HepG2 (cell line): ENCODE results near the gene FUCA2. TPM values are rescaled to one million over a fixed set of nuclear protein-coding genes. Genes with fewer than 3 reads are reported as not detected.

Source experiments
- AKAP8 ChIP-seq: sonication (generic); formaldehyde crosslinking; IDR thresholded peaks from 2 replicates; pipeline ENCODE4 v1.5.1; 2020; ENCODE audit warnings: mild to moderate bottlenecking, missing genetic modification reagents
- ATAD3A ChIP-seq: sonication (generic); formaldehyde crosslinking; IDR thresholded peaks from 2 replicates; pipeline ENCODE4 v1.4.0; 2020; ENCODE audit warnings: missing genetic modification reagents
- CCAR2 ChIP-seq: fragments of 200-400 bp; formaldehyde crosslinking; optimal IDR thresholded peaks from 2 replicates; pipeline ENCODE3; 2018; ENCODE audit warnings: low read depth, mild to moderate bottlenecking, low read length, moderate library complexity
- CSRNP1 ChIP-seq: sonication (generic); formaldehyde crosslinking; IDR thresholded peaks from 2 replicates; pipeline ENCODE4 v1.8.1; 2023; ENCODE audit warnings: mild to moderate bottlenecking, missing genetic modification reagents
- DZIP1 ChIP-seq: sonication (generic); formaldehyde crosslinking; IDR thresholded peaks from 2 replicates; pipeline ENCODE4 v1.5.0; 2020; ENCODE audit warnings: mild to moderate bottlenecking, missing genetic modification reagents
- ELF3 ChIP-seq: IDR thresholded peaks from 2 replicates; pipeline ENCODE4 v1.6.1; 2016; ENCODE audit warnings: missing genetic modification reagents, missing compliant biosample characterization
- FOXA3 ChIP-seq: IDR thresholded peaks from 2 replicates; pipeline ENCODE4 v1.6.1; 2016; ENCODE audit warnings: missing genetic modification reagents, missing compliant biosample characterization
- HNRNPK ChIP-seq: fragments of 200-400 bp; formaldehyde crosslinking; IDR thresholded peaks from 2 replicates; pipeline ENCODE4 v1.6.1; 2018; ENCODE audit warnings: low read length, low read depth, moderate library complexity, mild to moderate bottlenecking; ENCODE audit not compliant: poor library complexity, severe bottlenecking
- MZF1 ChIP-seq: sonication (generic); formaldehyde crosslinking; IDR thresholded peaks from 2 replicates; pipeline ENCODE4 v1.8.1; 2023; ENCODE audit warnings: mild to moderate bottlenecking, missing genetic modification reagents, borderline replicate concordance
- NFE2 ChIP-seq: sonication (generic); formaldehyde crosslinking; IDR thresholded peaks from 2 replicates; pipeline ENCODE4 v1.4.0; 2020; ENCODE audit warnings: missing genetic modification reagents
- RBFOX2 ChIP-seq: fragments of 200-400 bp; formaldehyde crosslinking; IDR thresholded peaks from 2 replicates; pipeline ENCODE4 v1.6.1; 2017; ENCODE audit warnings: low read depth, mild to moderate bottlenecking, low read length
- SATB2 ChIP-seq: sonication (generic); formaldehyde crosslinking; IDR thresholded peaks from 2 replicates; pipeline ENCODE4 v1.5.0; 2020; ENCODE audit warnings: missing genetic modification reagents
- SIX1 ChIP-seq: sonication (generic); formaldehyde crosslinking; IDR thresholded peaks from 2 replicates; pipeline ENCODE4 v1.4.0; 2020; ENCODE audit warnings: missing genetic modification reagents, borderline replicate concordance
- SOX13 ChIP-seq, 3 experiments: fragments of 450-650 bp in 1 of 3; sonication (generic) in 1 of 3; formaldehyde crosslinking in 1 of 3; IDR thresholded peaks in 2 of 3; conservative IDR thresholded peaks in 1 of 3; 2 replicates each; pipeline versions ENCODE4 v1.5.0 to v1.6.1; 2016 to 2020; ENCODE audit warnings: antibody characterized with exemption in 1 of 3, mild to moderate bottlenecking in 1 of 3, missing compliant biosample characterization in 1 of 3, missing genetic modification reagents in 1 of 3, moderate library complexity in 1 of 3
- SP140L ChIP-seq: sonication (generic); formaldehyde crosslinking; IDR thresholded peaks from 2 replicates; pipeline ENCODE4 v1.4.0; 2020; ENCODE audit warnings: missing genetic modification reagents, borderline replicate concordance
- ZFP82 ChIP-seq: sonication (generic); formaldehyde crosslinking; IDR thresholded peaks from 2 replicates; pipeline ENCODE4 v1.5.1; 2020; ENCODE audit warnings: mild to moderate bottlenecking, missing genetic modification reagents, borderline replicate concordance
- ZMYM3 ChIP-seq: sonication (generic); formaldehyde crosslinking; IDR thresholded peaks from 2 replicates; pipeline ENCODE4 v1.5.1; 2020; ENCODE audit warnings: mild to moderate bottlenecking, missing genetic modification reagents
- ZNF230 ChIP-seq: sonication (generic); formaldehyde crosslinking; IDR thresholded peaks from 2 replicates; pipeline ENCODE4 v1.4.0; 2020; ENCODE audit warnings: mild to moderate bottlenecking, missing genetic modification reagents
- ZNF33A ChIP-seq: sonication (generic); formaldehyde crosslinking; IDR thresholded peaks from 2 replicates; pipeline ENCODE4 v1.5.1; 2020; ENCODE audit warnings: missing genetic modification reagents, mild to moderate bottlenecking, moderate library complexity, borderline replicate concordance
- ZNF496 ChIP-seq: sonication (generic); formaldehyde crosslinking; IDR thresholded peaks from 2 replicates; pipeline ENCODE4 v1.8.1; 2023; ENCODE audit warnings: mild to moderate bottlenecking, moderate library complexity, missing genetic modification reagents; ENCODE audit not compliant: insufficient replicate concordance
- ZNF75D ChIP-seq: sonication (generic); formaldehyde crosslinking; IDR thresholded peaks from 2 replicates; pipeline ENCODE4 v1.8.1; 2023; ENCODE audit warnings: missing genetic modification reagents, mild to moderate bottlenecking, borderline replicate concordance
- ZSCAN12 ChIP-seq: sonication (generic); formaldehyde crosslinking; IDR thresholded peaks from 2 replicates; pipeline ENCODE4 v1.9.0; 2021; ENCODE audit warnings: mild to moderate bottlenecking, missing genetic modification reagents
- polyA plus RNA-seq, 8 experiments: library from polyadenylated mRNA; depleted of rRNA in 3 of 8; stranded (reverse) in 7 of 8; unstranded in 1 of 8; fragments of >200 nt; fragmentation: Illumina TruSeq in 4 of 8; extraction: Trizol in 4 of 8; gene quantifications; 2 replicates each; pipeline versions ENCODE4 v1.2.1 to v1.2.3, GENCODE V29; 2011 to 2016; ENCODE audit warnings: low read depth in 4 of 8, missing spikeins in 1 of 8, mixed read lengths in 1 of 8; ENCODE audit not compliant: insufficient read depth in 1 of 8
- total RNA-seq, 5 experiments: library from RNA; depleted of rRNA; stranded (reverse); fragments of >200 nt; fragmentation: Illumina TruSeq; extraction: Trizol; gene quantifications; 2 replicates each; pipeline ENCODE4 v1.2.3, GENCODE V29; 2016; ENCODE audit warnings: low read depth in 1 of 5
- TF ChIP-seq, protein P1 (sequence below): sonication (generic); formaldehyde crosslinking; IDR thresholded peaks from 2 replicates; pipeline ENCODE4 v1.8.1; 2023; ENCODE audit warnings: mild to moderate bottlenecking, inconsistent platforms, moderate library complexity, missing genetic modification reagents, borderline replicate concordance
- TF ChIP-seq, protein P2 (sequence below): sonication (generic); formaldehyde crosslinking; IDR thresholded peaks from 2 replicates; pipeline ENCODE4 v1.8.0; 2022; ENCODE audit warnings: mild to moderate bottlenecking, missing genetic modification reagents, moderate library complexity

FUCA2 gene
- total and polyA plus RNA-seq, 2 of the 13 experiments (the other 11 are each of a cell fraction or from before 2014, with no cell fraction given) = 87.4 to 144 TPM

DNA sequence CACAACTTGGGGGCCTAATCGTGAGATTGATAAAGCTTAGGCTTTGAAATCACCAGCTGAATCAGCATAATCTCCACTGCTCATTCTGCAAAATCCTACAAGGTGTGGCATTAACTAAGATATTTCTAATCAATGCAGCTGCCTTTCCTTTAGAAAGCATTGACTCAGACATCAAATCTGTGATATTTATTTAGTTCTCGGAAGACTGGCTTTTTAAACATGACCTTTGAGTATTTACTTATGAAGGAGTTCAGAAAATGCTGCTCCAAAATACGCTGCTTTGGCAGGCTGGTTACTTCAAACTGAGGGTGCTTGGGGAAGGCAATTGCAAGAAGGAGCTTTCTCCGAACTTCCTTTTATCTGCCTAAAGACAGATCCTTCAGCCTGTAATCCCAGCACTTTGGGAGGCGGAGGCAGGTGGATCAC lies 23.7 kb upstream of the FUCA2 start (continued):
- no peak for TF ChIP-seq MZF1 (CRISPR knock-in tag)
- no peak for TF ChIP-seq ZFP82 (CRISPR knock-in tag)
- TF ChIP-seq, protein P1, sequence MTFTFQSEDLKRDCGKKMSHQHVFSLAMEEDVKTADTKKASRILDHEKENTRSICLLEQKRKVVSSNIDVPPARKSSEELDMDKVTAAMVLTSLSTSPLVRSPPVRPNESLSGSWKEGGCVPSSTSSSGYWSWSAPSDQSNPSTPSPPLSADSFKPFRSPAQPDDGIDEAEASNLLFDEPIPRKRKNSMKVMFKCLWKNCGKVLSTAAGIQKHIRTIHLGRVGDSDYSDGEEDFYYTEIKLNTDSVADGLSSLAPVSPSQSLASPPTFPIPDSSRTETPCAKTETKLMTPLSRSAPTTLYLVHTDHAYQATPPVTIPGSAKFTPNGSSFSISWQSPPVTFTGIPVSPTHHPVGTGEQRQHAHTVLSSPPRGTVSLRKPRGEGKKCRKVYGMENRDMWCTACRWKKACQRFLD (CRISPR knock-in tag) = no peak
- TF ChIP-seq RBFOX2 = no peak
- no peak for TF ChIP-seq SATB2 (CRISPR knock-in tag)
- TF ChIP-seq ELF3 (CRISPR knock-in tag) = no peak
- no peak for TF ChIP-seq CCAR2
- no peak for TF ChIP-seq ZNF33A (CRISPR knock-in tag)
- TF ChIP-seq ZSCAN12 = no peak
- peak; percentile 60 for TF ChIP-seq ZMYM3 (CRISPR knock-in tag)
- no peak for TF ChIP-seq ATAD3A (CRISPR knock-in tag)
- TF ChIP-seq NFE2 (CRISPR knock-in tag) = no peak
- TF ChIP-seq HNRNPK = no peak
- no peak for TF ChIP-seq SIX1
- no peak for TF ChIP-seq AKAP8 (CRISPR knock-in tag)
- no peak for TF ChIP-seq SP140L (CRISPR knock-in tag)
- TF ChIP-seq CSRNP1 = no peak
- TF ChIP-seq ZNF75D = no peak
- TF ChIP-seq SOX13 (IDR thresholded peaks at IDR 0.05) = 0 out of 2 replicates have a peak, but pooled peaks have one; percentile 21
- peak in 1 of 2 experiments; percentile 17; a peak in 1 of 4 replicates for TF ChIP-seq SOX13 (CRISPR knock-in tag; conservative IDR thresholded peaks at IDR 0.05 in 1 of 2, IDR thresholded peaks at IDR 0.05 in 1 of 2)
- TF ChIP-seq ZNF496 (CRISPR knock-in tag) = no peak
- TF ChIP-seq, protein P2, sequence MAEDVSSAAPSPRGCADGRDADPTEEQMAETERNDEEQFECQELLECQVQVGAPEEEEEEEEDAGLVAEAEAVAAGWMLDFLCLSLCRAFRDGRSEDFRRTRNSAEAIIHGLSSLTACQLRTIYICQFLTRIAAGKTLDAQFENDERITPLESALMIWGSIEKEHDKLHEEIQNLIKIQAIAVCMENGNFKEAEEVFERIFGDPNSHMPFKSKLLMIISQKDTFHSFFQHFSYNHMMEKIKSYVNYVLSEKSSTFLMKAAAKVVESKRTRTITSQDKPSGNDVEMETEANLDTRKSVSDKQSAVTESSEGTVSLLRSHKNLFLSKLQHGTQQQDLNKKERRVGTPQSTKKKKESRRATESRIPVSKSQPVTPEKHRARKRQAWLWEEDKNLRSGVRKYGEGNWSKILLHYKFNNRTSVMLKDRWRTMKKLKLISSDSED (CRISPR knock-in tag) = no peak
- TF ChIP-seq DZIP1 (CRISPR knock-in tag) = no peak
- no peak for TF ChIP-seq ZNF230 (CRISPR knock-in tag)
- peak; percentile 82 for TF ChIP-seq FOXA3 (CRISPR knock-in tag)
